ENCODE measurements around the gene CNEP1R1. TPM values are rescaled to one million over a fixed set of nuclear protein-coding genes. Genes with fewer than 3 reads are reported as not detected.

Gene CNEP1R1
- total and polyA plus RNA-seq, 2 of the 8 experiments (the other 6 are each of a cell fraction or from before 2014, with no cell fraction given): 10.6 to 13.6 TPM

- no peak overlapping the region for H3K14ac ChIP-seq (ENCODE audit: insufficient read length)
- no peak overlapping the region for H3K56ac ChIP-seq (replicated peaks; ENCODE audit: insufficient read length, low read depth, low read length)
- H2BK20ac ChIP-seq (ENCODE audit: low read length): no peak overlapping the region
- H2BK120ac ChIP-seq (replicated peaks; ENCODE audit: low read depth, low read length): no peak overlapping the region
- H4K5ac ChIP-seq (ENCODE audit: insufficient read length, low read depth, low read length): no peak overlapping the region
- no peak overlapping the region for H2BK15ac ChIP-seq (ENCODE audit: low read length)
- no peaks in the 10 kb centered on the region; the same call in 1 of the 2 replicates for H3K79me1 ChIP-seq (ENCODE audit: low read depth, low read length)
- no peaks in the 10 kb centered on the region for H3K4me1 ChIP-seq (replicated peaks in 1 of 4; ENCODE audit: control insufficient read depth in 3 of 4, insufficient read depth in 4 of 4, low read length in 3 of 4)
- H3K4ac ChIP-seq (replicated peaks; ENCODE audit: insufficient read length, low read depth, low read length): no peak overlapping the region
- peaks cover 0 to 8% of the 10 kb centered on the region in 2 experiments; a peak in 1 of 4 replicates for H3K9me3 ChIP-seq (ENCODE audit: insufficient read depth in 2 of 2, low read depth in 1 of 2, low read length in 1 of 2)
- ChIA-PET CTCF (ENCODE audit: partially characterized antibody) (interaction anchor here (1.1 kb wide), 1 partner anchor 31 kb away, joined by 3 read pairs; the partner anchor contains the start of gene CNEP1R1), POLR2A (ENCODE audit: partially characterized antibody) (no interaction called here)
- no peak overlapping the region for H4K8ac ChIP-seq (ENCODE audit: extremely low read depth, insufficient read depth, low read length)
- FAIRE-seq: no peak
- H3K27me3 ChIP-seq (replicated peaks in 1 of 4; ENCODE audit: control insufficient read depth in 3 of 4, extremely low read depth in 1 of 4, insufficient read depth in 3 of 4, low read length in 3 of 4): no peaks in the 10 kb centered on the region; a peak in 1 of 7 replicates
- WGBS, 2 experiments (ENCODE audit: extremely low coverage in 1 of 2, insufficient coverage in 1 of 2, insufficient read length in 1 of 2, insufficient replicate concordance in 2 of 2, low coverage in 1 of 2, low lambda C conversion rate in 2 of 2, missing lambda C conversion rate in 1 of 2): 93% methylated on average over 4 of the region's 4 CpGs; no CpG with 5 or more reads in 1 of the 2 experiments
- H4K20me1 ChIP-seq (replicated peaks in 1 of 2; ENCODE audit: control insufficient read depth in 1 of 2, insufficient read depth in 2 of 2, low read length in 2 of 2): no peaks in the 10 kb centered on the region
- no peaks in the 10 kb centered on the region for H3K36me3 ChIP-seq (ENCODE audit: control insufficient read depth in 2 of 4, insufficient read depth in 4 of 4, low read length in 3 of 4)
- no peak overlapping the region for H2BK12ac ChIP-seq (ENCODE audit: low read depth, low read length)
- no peaks in the 10 kb centered on the region for H3K23me2 ChIP-seq (ENCODE audit: low read depth, low read length)
- DNase-seq (ENCODE audit: low read depth in 1 of 2, low spot score in 2 of 2): no peak
- no peak overlapping the region for H3K4me3 ChIP-seq (ENCODE audit: extremely low read depth in 1 of 4, insufficient read depth in 2 of 4, low read depth in 3 of 4, low read length in 4 of 4)
- no peak overlapping the region for H3K27ac ChIP-seq (ENCODE audit: low read depth, low read length)
- no peak overlapping the region for H2AK5ac ChIP-seq (ENCODE audit: low read depth, low read length)
- H2BK5ac ChIP-seq (ENCODE audit: low read depth, low read length): no peak overlapping the region
- H2AFZ ChIP-seq (ENCODE audit: low read length): no peak overlapping the region
- no peak overlapping the region for H4K91ac ChIP-seq (replicated peaks; ENCODE audit: insufficient read length, low read length)
- no peak overlapping the region for H3K4me2 ChIP-seq (ENCODE audit: insufficient read depth in 1 of 2, low read depth in 2 of 2, low read length in 2 of 2)
- TF ChIP-seq, protein P1, sequence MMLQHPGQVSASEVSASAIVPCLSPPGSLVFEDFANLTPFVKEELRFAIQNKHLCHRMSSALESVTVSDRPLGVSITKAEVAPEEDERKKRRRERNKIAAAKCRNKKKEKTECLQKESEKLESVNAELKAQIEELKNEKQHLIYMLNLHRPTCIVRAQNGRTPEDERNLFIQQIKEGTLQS (IDR thresholded peaks at IDR 0.05; ENCODE audit: insufficient read depth, low read depth, low read length): no peak
- no peak for TF ChIP-seq SIRT6 (IDR thresholded peaks at IDR 0.05; ENCODE audit: low read length)
- no peak overlapping the region for H3K18ac ChIP-seq (ENCODE audit: extremely low read depth, low read length)
- H3K79me2 ChIP-seq (ENCODE audit: control insufficient read depth in 1 of 2, insufficient read depth in 2 of 2, low read length in 2 of 2): no peaks in the 10 kb centered on the region
- no peak overlapping the region for H3K23ac ChIP-seq (ENCODE audit: insufficient read length)
- H3K9ac ChIP-seq (replicated peaks in 1 of 4; ENCODE audit: extremely low read depth in 1 of 4, low read depth in 3 of 4, low read length in 3 of 4): no peak overlapping the region
Measured at GRCh38 chr16:50056226-50056625, 31.2 kb downstream of the CNEP1R1 start.
